Mucosa of descending colon (tissue), 3 donors: ENCODE measurements around the gene STK4. TPM values are rescaled to one million over a fixed set of nuclear protein-coding genes. Genes with fewer than 3 reads are reported as not detected.

ENCODE experiments used
- ATAC-seq: fragments of 200-7000 bp; cut with Tn5 transposase; one replicate; pipeline ENCODE4 v1.9.1; 2020; ENCODE audit warnings: mild to moderate bottlenecking, moderate library complexity
- DNase-seq, 3 donors: peaks; one replicate each; pipeline ENCODE4 v3.0.0-alpha.2; 2020
- H3K36me3 ChIP-seq: fragments of 200-600 bp; one replicate; pipeline ENCODE4 v1.8.0; 2021; ENCODE audit warnings: low read depth, mild to moderate bottlenecking
- H3K4me1 ChIP-seq: fragments of 200-600 bp; one replicate; pipeline ENCODE4 v1.8.0; 2021; ENCODE audit warnings: low read depth, mild to moderate bottlenecking
- H3K4me3 ChIP-seq: fragments of 200-600 bp; one replicate; pipeline ENCODE4 v1.8.0; 2021; ENCODE audit warnings: mild to moderate bottlenecking
- H3K9me3 ChIP-seq: fragments of 200-600 bp; one replicate; pipeline ENCODE4 v1.8.0; 2021; ENCODE audit warnings: mild to moderate bottlenecking
- CTCF ChIP-seq: fragments of 200-600 bp; IDR thresholded peaks from one replicate; pipeline ENCODE4 v1.8.0; 2022; ENCODE audit warnings: antibody characterized with exemption, mild to moderate bottlenecking
- intact Hi-C, 2 donors: fragments of 100-400 bp; cut with DNase I in 1 of 2; cut with micrococcal nuclease in 1 of 2; formaldehyde crosslinking; loops; one replicate each; pipeline versions ENCODE4 v1.11.0 to v1.11.1; 2022; cut with DNase I, micrococcal nuclease
- total RNA-seq, 3 donors: library from RNA; stranded (reverse); fragmentation: NEBNext Ultra II Directional in 2 of 3; extraction: Animal tissue kit (Norgen Biotek cat#: 25700) in 2 of 3; gene quantifications; one replicate each; pipeline versions ENCODE4 v1.2.1 to v1.2.4, GENCODE V29; 2021 to 2023
- donor health status: DM: no; HTN: no; CAD: no; lungs with moderate emphysema.
- donor health status: DM: no; HTN: no; CAD: no.
- donor health status: DM: no; HTN: yes; CAD: no.

Gene STK4
- total RNA-seq, 3 donors from 2014 or later: 34.2 to 42.0 (median 36.6) TPM

GRCh38 chr20:45101333-45101850 lies 135.1 kb downstream of the STK4 start:
- ATAC-seq (no peak), DNase-seq (no peak)
- Histone ChIP-seq H3K4me1 (no peaks in the 10 kb centered on the region), H3K36me3 (no peaks in the 10 kb centered on the region), H3K4me3 (no peak overlapping the region), H3K9me3 (no peaks in the 10 kb centered on the region)
- intact Hi-C loops: no loop called here
- TF ChIP-seq CTCF: no peak

- Histone ChIP-seq H3K4me1 (no peaks in the 10 kb centered on the region), H3K36me3 (no peaks in the 10 kb centered on the region), H3K9me3 (no peaks in the 10 kb centered on the region), H3K4me3 (no peak overlapping the region)
- intact Hi-C loops: no loop called here
- no peak for DNase-seq
- no peak for TF ChIP-seq CTCF
- no peak for ATAC-seq
Observed at GRCh38 chr20:45103072-45103471, 136.8 kb downstream of the STK4 start.

GRCh38 chr20:45104786-45105185 lies 138.5 kb downstream of the STK4 start:
- DNase-seq: no peak
- no peaks in the 10 kb centered on the region for H3K4me1 ChIP-seq
- ATAC-seq: peak; percentile 76
- intact Hi-C loops: no loop called here
- no peak for TF ChIP-seq CTCF
- H3K4me3 ChIP-seq: no peak overlapping the region
- H3K9me3 ChIP-seq: no peaks in the 10 kb centered on the region
- no peaks in the 10 kb centered on the region for H3K36me3 ChIP-seq

GRCh38 chr20:45105317-45105716 lies 139.0 kb downstream of the STK4 start:
- Histone ChIP-seq H3K9me3 (no peaks in the 10 kb centered on the region), H3K36me3 (no peaks in the 10 kb centered on the region), H3K4me1 (no peaks in the 10 kb centered on the region), H3K4me3 (no peak overlapping the region)
- DNase-seq (no peak), ATAC-seq (peak; percentile 16)
- intact Hi-C loops: no loop called here
- TF ChIP-seq CTCF: no peak

- Histone ChIP-seq H3K4me3 (no peak overlapping the region), H3K9me3 (no peaks in the 10 kb centered on the region), H3K36me3 (no peaks in the 10 kb centered on the region), H3K4me1 (no peaks in the 10 kb centered on the region)
- TF ChIP-seq CTCF: no peak
- intact Hi-C loops: no loop called here
- no peak for DNase-seq
- ATAC-seq: no peak
Observed at GRCh38 chr20:45109634-45110033, 143.3 kb downstream of the STK4 start.

- DNase-seq (no peak), ATAC-seq (no peak)
- no peaks in the 10 kb centered on the region for H3K4me1 ChIP-seq
- no peaks in the 10 kb centered on the region for H3K9me3 ChIP-seq
- H3K36me3 ChIP-seq: no peaks in the 10 kb centered on the region
- intact Hi-C loops: no loop called here
- no peak overlapping the region for H3K4me3 ChIP-seq
- no peak for TF ChIP-seq CTCF
Observed at GRCh38 chr20:45110301-45110700, 144.0 kb downstream of the STK4 start.
